ENCODE measurements around the gene FYCO1.

GRCh38 chr3:45984331-45985312 lies 11.0 kb downstream of the FYCO1 start:
- TF ChIP-seq, protein P1, sequence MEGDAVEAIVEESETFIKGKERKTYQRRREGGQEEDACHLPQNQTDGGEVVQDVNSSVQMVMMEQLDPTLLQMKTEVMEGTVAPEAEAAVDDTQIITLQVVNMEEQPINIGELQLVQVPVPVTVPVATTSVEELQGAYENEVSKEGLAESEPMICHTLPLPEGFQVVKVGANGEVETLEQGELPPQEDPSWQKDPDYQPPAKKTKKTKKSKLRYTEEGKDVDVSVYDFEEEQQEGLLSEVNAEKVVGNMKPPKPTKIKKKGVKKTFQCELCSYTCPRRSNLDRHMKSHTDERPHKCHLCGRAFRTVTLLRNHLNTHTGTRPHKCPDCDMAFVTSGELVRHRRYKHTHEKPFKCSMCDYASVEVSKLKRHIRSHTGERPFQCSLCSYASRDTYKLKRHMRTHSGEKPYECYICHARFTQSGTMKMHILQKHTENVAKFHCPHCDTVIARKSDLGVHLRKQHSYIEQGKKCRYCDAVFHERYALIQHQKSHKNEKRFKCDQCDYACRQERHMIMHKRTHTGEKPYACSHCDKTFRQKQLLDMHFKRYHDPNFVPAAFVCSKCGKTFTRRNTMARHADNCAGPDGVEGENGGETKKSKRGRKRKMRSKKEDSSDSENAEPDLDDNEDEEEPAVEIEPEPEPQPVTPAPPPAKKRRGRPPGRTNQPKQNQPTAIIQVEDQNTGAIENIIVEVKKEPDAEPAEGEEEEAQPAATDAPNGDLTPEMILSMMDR (conservative IDR thresholded peaks at IDR 0.05; ENCODE audit: low read length): no peak
- TF ChIP-seq EZH2phosphoT487 (IDR thresholded peaks at IDR 0.05; ENCODE audit: borderline replicate concordance, low read depth, low read length): no peak

Data from OCI-LY7 (cell line).